ENCODE measurements around the gene NPAT.
"Not testable (repeated sequence)": the region's sequence is repeated elsewhere in the genome, so short reads cannot be mapped to it uniquely, and the experiment has no call there.

The NPAT gene

GRCh38 chr11:108198833-108199232, 23.6 kb downstream of the NPAT start:
- no peak overlapping the region for H3K27ac ChIP-seq (ENCODE audit: low read length)
- H3K27me3 ChIP-seq (ENCODE audit: control insufficient read depth, insufficient read depth, low read length), result no peaks in the 10 kb centered on the region
- no peak overlapping the region for H3K4me3 ChIP-seq (ENCODE audit: low read length)
- no peaks in the 10 kb centered on the region for H3K9me3 ChIP-seq (ENCODE audit: control insufficient read depth, low read depth, low read length)
- peaks cover 32% of the 10 kb centered on the region for H3K36me3 ChIP-seq (ENCODE audit: control insufficient read depth, low read depth, low read length)
- H3K4me1 ChIP-seq (ENCODE audit: control insufficient read depth, low read depth, low read length), result no peaks in the 10 kb centered on the region
- no peak overlapping the region for H3K9ac ChIP-seq (ENCODE audit: low read length)

- no peak overlapping the region for H3K4me3 ChIP-seq (ENCODE audit: low read length)
- H3K9ac ChIP-seq (ENCODE audit: low read length), result no peak overlapping the region
- no peaks in the 10 kb centered on the region for H3K9me3 ChIP-seq (ENCODE audit: control insufficient read depth, low read depth, low read length)
- H3K27me3 ChIP-seq (ENCODE audit: control insufficient read depth, insufficient read depth, low read length), result no peaks in the 10 kb centered on the region
- H3K36me3 ChIP-seq (ENCODE audit: control insufficient read depth, low read depth, low read length), result peaks cover 44% of the 10 kb centered on the region
- no peaks in the 10 kb centered on the region for H3K4me1 ChIP-seq (ENCODE audit: control insufficient read depth, low read depth, low read length)
- no peak overlapping the region for H3K27ac ChIP-seq (ENCODE audit: low read length)
These were observed 25.1 kb downstream of the NPAT start for GRCh38 chr11:108197351-108197750.

- no peak overlapping the region for H3K4me3 ChIP-seq (ENCODE audit: low read length)
- H3K27me3 ChIP-seq (ENCODE audit: control insufficient read depth, insufficient read depth, low read length), result no peaks in the 10 kb centered on the region
- no peak overlapping the region for H3K9ac ChIP-seq (ENCODE audit: low read length)
- no peaks in the 10 kb centered on the region for H3K9me3 ChIP-seq (ENCODE audit: control insufficient read depth, low read depth, low read length)
- no peaks in the 10 kb centered on the region for H3K4me1 ChIP-seq (ENCODE audit: control insufficient read depth, low read depth, low read length)
- H3K36me3 ChIP-seq (ENCODE audit: control insufficient read depth, low read depth, low read length), result peaks cover 48% of the 10 kb centered on the region
- no peak overlapping the region for H3K27ac ChIP-seq (ENCODE audit: low read length)
These were observed 25.5 kb downstream of the NPAT start for GRCh38 chr11:108196901-108197300.

GRCh38 chr11:108193725-108194124, 28.7 kb downstream of the NPAT start:
- Histone ChIP-seq H3K27ac (ENCODE audit: low read length) (no peak overlapping the region), H3K9ac (ENCODE audit: low read length) (no peak overlapping the region), H3K36me3 (ENCODE audit: control insufficient read depth, low read depth, low read length) (peaks cover 63% of the 10 kb centered on the region), H3K9me3 (ENCODE audit: control insufficient read depth, low read depth, low read length) (no peaks in the 10 kb centered on the region), H3K4me1 (ENCODE audit: control insufficient read depth, low read depth, low read length) (no peaks in the 10 kb centered on the region), H3K4me3 (ENCODE audit: low read length) (no peak overlapping the region), H3K27me3 (ENCODE audit: control insufficient read depth, insufficient read depth, low read length) (no peaks in the 10 kb centered on the region)

GRCh38 chr11:108177570-108177969, 44.9 kb downstream of the NPAT start:
- Histone ChIP-seq H3K9me3 (ENCODE audit: control insufficient read depth, low read depth, low read length) (no peaks in the 10 kb centered on the region), H3K27me3 (ENCODE audit: control insufficient read depth, insufficient read depth, low read length) (no peaks in the 10 kb centered on the region), H3K27ac (ENCODE audit: low read length) (no peak overlapping the region), H3K4me1 (ENCODE audit: control insufficient read depth, low read depth, low read length) (no peaks in the 10 kb centered on the region), H3K4me3 (ENCODE audit: low read length) (no peak overlapping the region), H3K9ac (ENCODE audit: low read length) (no peak overlapping the region), H3K36me3 (ENCODE audit: control insufficient read depth, low read depth, low read length) (peaks cover 61% of the 10 kb centered on the region)

- peaks cover 80% of the 10 kb centered on the region for H3K36me3 ChIP-seq (ENCODE audit: control insufficient read depth, low read depth, low read length)
- H3K27ac ChIP-seq (ENCODE audit: low read length), result no peak overlapping the region
- H3K4me1 ChIP-seq (ENCODE audit: control insufficient read depth, low read depth, low read length), result no peaks in the 10 kb centered on the region
- no peak overlapping the region for H3K4me3 ChIP-seq (ENCODE audit: low read length)
- H3K9ac ChIP-seq (ENCODE audit: low read length), result no peak overlapping the region
- H3K9me3 ChIP-seq (ENCODE audit: control insufficient read depth, low read depth, low read length), result no peaks in the 10 kb centered on the region
- H3K27me3 ChIP-seq (ENCODE audit: control insufficient read depth, insufficient read depth, low read length), result no peaks in the 10 kb centered on the region
These were observed 52.3 kb downstream of the NPAT start for GRCh38 chr11:108170184-108170583.

GRCh38 chr11:108167624-108168023, 54.8 kb downstream of the NPAT start:
- Histone ChIP-seq H3K36me3 (ENCODE audit: control insufficient read depth, low read depth, low read length) (peaks cover 72% of the 10 kb centered on the region), H3K4me1 (ENCODE audit: control insufficient read depth, low read depth, low read length) (no peaks in the 10 kb centered on the region), H3K27ac (ENCODE audit: low read length) (no peak overlapping the region), H3K27me3 (ENCODE audit: control insufficient read depth, insufficient read depth, low read length) (no peaks in the 10 kb centered on the region), H3K9me3 (ENCODE audit: control insufficient read depth, low read depth, low read length) (no peaks in the 10 kb centered on the region), H3K4me3 (ENCODE audit: low read length) (no peak overlapping the region), H3K9ac (ENCODE audit: low read length) (no peak overlapping the region)

GRCh38 chr11:108162878-108163277, 59.6 kb downstream of the NPAT start:
- not testable (repeated sequence) for H3K27me3 ChIP-seq (ENCODE audit: control insufficient read depth, insufficient read depth, low read length); H3K9me3 ChIP-seq (ENCODE audit: control insufficient read depth, low read depth, low read length); H3K4me1 ChIP-seq (ENCODE audit: control insufficient read depth, low read depth, low read length); H3K27ac ChIP-seq (ENCODE audit: low read length); H3K9ac ChIP-seq (ENCODE audit: low read length); H3K4me3 ChIP-seq (ENCODE audit: low read length)
- H3K36me3 ChIP-seq (ENCODE audit: control insufficient read depth, low read depth, low read length), result peaks cover 73% of the 10 kb centered on the region

GRCh38 chr11:108160970-108161566, 61.4 kb downstream of the NPAT start:
- no peak overlapping the region for H3K9ac ChIP-seq (ENCODE audit: low read length)

GRCh38 chr11:108154591-108154990, 67.8 kb downstream of the NPAT start:
- H3K27ac ChIP-seq (ENCODE audit: low read length), result no peak overlapping the region

More at GRCh38 chr11:108160970-108161566, 61.4 kb downstream of the NPAT start:
- H3K4me3 ChIP-seq (ENCODE audit: low read length), result no peak overlapping the region
- peaks cover 72% of the 10 kb centered on the region for H3K36me3 ChIP-seq (ENCODE audit: control insufficient read depth, low read depth, low read length)
- H3K9me3 ChIP-seq (ENCODE audit: control insufficient read depth, low read depth, low read length), result no peaks in the 10 kb centered on the region
- no peaks in the 10 kb centered on the region for H3K27me3 ChIP-seq (ENCODE audit: control insufficient read depth, insufficient read depth, low read length)
- H3K4me1 ChIP-seq (ENCODE audit: control insufficient read depth, low read depth, low read length), result no peaks in the 10 kb centered on the region
- H3K27ac ChIP-seq (ENCODE audit: low read length), result no peak overlapping the region

GRCh38 chr11:108148556-108148955, 73.9 kb downstream of the NPAT start:
- Histone ChIP-seq H3K4me1 (ENCODE audit: control insufficient read depth, low read depth, low read length) (no peaks in the 10 kb centered on the region), H3K9ac (ENCODE audit: low read length) (no peak overlapping the region), H3K27ac (ENCODE audit: low read length) (no peak overlapping the region), H3K36me3 (ENCODE audit: control insufficient read depth, low read depth, low read length) (peaks cover 64% of the 10 kb centered on the region), H3K27me3 (ENCODE audit: control insufficient read depth, insufficient read depth, low read length) (no peaks in the 10 kb centered on the region), H3K4me3 (ENCODE audit: low read length) (no peak overlapping the region), H3K9me3 (ENCODE audit: control insufficient read depth, low read depth, low read length) (no peaks in the 10 kb centered on the region)

More at GRCh38 chr11:108154591-108154990, 67.8 kb downstream of the NPAT start:
- Histone ChIP-seq H3K9me3 (ENCODE audit: control insufficient read depth, low read depth, low read length) (no peaks in the 10 kb centered on the region), H3K4me3 (ENCODE audit: low read length) (no peak overlapping the region), H3K4me1 (ENCODE audit: control insufficient read depth, low read depth, low read length) (no peaks in the 10 kb centered on the region), H3K36me3 (ENCODE audit: control insufficient read depth, low read depth, low read length) (peaks cover 73% of the 10 kb centered on the region), H3K27me3 (ENCODE audit: control insufficient read depth, insufficient read depth, low read length) (no peaks in the 10 kb centered on the region), H3K9ac (ENCODE audit: low read length) (no peak overlapping the region)

GRCh38 chr11:108147150-108147549, 75.3 kb downstream of the NPAT start:
- Histone ChIP-seq H3K36me3 (ENCODE audit: control insufficient read depth, low read depth, low read length) (peaks cover 74% of the 10 kb centered on the region), H3K4me1 (ENCODE audit: control insufficient read depth, low read depth, low read length) (no peaks in the 10 kb centered on the region), H3K9ac (ENCODE audit: low read length) (no peak overlapping the region)

More at GRCh38 chr11:108147150-108147549, 75.3 kb downstream of the NPAT start:
- Histone ChIP-seq H3K4me3 (ENCODE audit: low read length) (no peak overlapping the region), H3K27me3 (ENCODE audit: control insufficient read depth, insufficient read depth, low read length) (no peaks in the 10 kb centered on the region), H3K27ac (ENCODE audit: low read length) (no peak overlapping the region), H3K9me3 (ENCODE audit: control insufficient read depth, low read depth, low read length) (no peaks in the 10 kb centered on the region)
